Body of pancreas (tissue), 4 donors: ENCODE measurements around the gene LETMD1. TPM values are rescaled to one million over a fixed set of nuclear protein-coding genes. Genes with fewer than 3 reads are reported as not detected.

Source experiments
- ATAC-seq: fragments of 150-250 bp; one replicate; pipeline ENCODE4 v1.9.1; 2016
- DNase-seq, 4 donors: peaks; one replicate each; pipeline ENCODE4 v3.0.0-alpha.2; 2019
- H3K27ac ChIP-seq, 4 donors: fragments of 200-600 bp; sonication (generic); 1 replicate in 3 of 4; 2 replicates in 1 of 4; pipeline versions ENCODE4 v1.5.1 to v1.6.1; 2016 to 2019; ENCODE audit warnings: mild to moderate bottlenecking in 1 of 4, mixed read lengths in 1 of 4, moderate library complexity in 1 of 4
- H3K27me3 ChIP-seq, 2 donors: fragments of 200-600 bp; sonication (generic); one replicate each; pipeline ENCODE4 v1.6.0; 2016; ENCODE audit warnings: mild to moderate bottlenecking in 1 of 2
- H3K36me3 ChIP-seq, 2 donors: fragments of 200-600 bp; sonication (generic); replicated peaks in 1 of 2; 2 replicates each; pipeline ENCODE4 v1.5.1; 2016; ENCODE audit warnings: low read depth in 2 of 2; ENCODE audit not compliant: insufficient read depth in 1 of 2
- H3K4me1 ChIP-seq: fragments of 200-600 bp; sonication (generic); one replicate; pipeline ENCODE4 v1.6.0; 2016
- H3K4me3 ChIP-seq, 2 donors: fragments of 200-600 bp; sonication (generic); 1 replicate in 1 of 2; 2 replicates in 1 of 2; pipeline ENCODE4 v1.5.1; 2016 to 2019
- H3K9me3 ChIP-seq, 3 donors: fragments of 200-600 bp; sonication (generic); 1 replicate in 2 of 3; 2 replicates in 1 of 3; pipeline ENCODE4 v1.5.1; 2016
- CTCF ChIP-seq, 7 experiments: fragments of 450-650 bp in 4 of 7; fragments of 200-600 bp in 3 of 7; sonication (generic) in 3 of 7; IDR thresholded peaks; one replicate each; pipeline ENCODE4 v1.5.1; 2016 to 2019; ENCODE audit warnings: antibody characterized with exemption in 7 of 7
- POLR2A ChIP-seq, 3 donors: fragments of 450-650 bp; IDR thresholded peaks; one replicate each; pipeline ENCODE4 v1.6.1; 2016; ENCODE audit warnings: antibody characterized with exemption in 3 of 3, mild to moderate bottlenecking in 2 of 3
- WGBS, 2 donors: methylation state at CpG; one replicate each; pipeline ENCODE4 v1.1.5; 2017; 5-methylcytosine and 5-hydroxymethylcytosine counted together
- intact Hi-C: fragments of 100-400 bp; cut with DNase I; formaldehyde crosslinking; loops from one replicate; pipeline ENCODE4 v1.15.1; 2023
- total RNA-seq, 2 donors: library from RNA; depleted of rRNA; stranded (reverse); fragments of >200 nt; gene quantifications; one replicate each; pipeline ENCODE4 v1.1.0, GENCODE V29; 2016

LETMD1 gene
- total RNA-seq, 2 donors from 2014 or later: 57.4 to 71.6 TPM

- Histone ChIP-seq H3K27me3 (no peaks in the 10 kb centered on the region), H3K36me3 (no peaks in the 10 kb centered on the region), H3K4me3 (peak overlapping the region; percentile 30 to 37), H3K4me1 (peaks cover 54% of the 10 kb centered on the region), H3K27ac (peak overlapping the region; percentile 96 to 99 (median 96)), H3K9me3 (no peaks in the 10 kb centered on the region)
- intact Hi-C loops: no loop called here
- 3 to 4% methylated on average over 5 to 9 of the region's 9 CpGs for WGBS, 2 donors
- ATAC-seq (no peak), DNase-seq (no peak)
- TF ChIP-seq POLR2A (IDR thresholded peaks at IDR 0.05): no peak
Measured at GRCh38 chr12:51025338-51025835, 22.7 kb upstream of the LETMD1 start.

- peak; percentile 95 to 98 (median 98) for DNase-seq
- peak; percentile 91 for ATAC-seq
- intact Hi-C loops: no loop called here
- no peaks in the 10 kb centered on the region for H3K36me3 ChIP-seq
- TF ChIP-seq POLR2A (IDR thresholded peaks at IDR 0.05): peak; percentile 79 to 90 (median 87)
- peak in 1 of 7 experiments; percentile 37 for TF ChIP-seq CTCF (IDR thresholded peaks at IDR 0.05)
- peak within 1 kb of the TSS; percentile 96 to 99 (median 96) for H3K27ac ChIP-seq
- H3K4me3 ChIP-seq: peak within 1 kb of the TSS; percentile 30 to 37
- H3K4me1 ChIP-seq: peaks cover 54% of the 10 kb centered on the region
- no peaks in the 10 kb centered on the region for H3K9me3 ChIP-seq
- WGBS, 2 donors: 0% methylated on average over 61 of the region's 74 CpGs; no CpG with 5 or more reads in 1 of the 2 donors
- H3K27me3 ChIP-seq: no peaks in the 10 kb centered on the region
Measured at GRCh38 chr12:51025836-51026638, 22.1 kb upstream of the LETMD1 start, which contains the start of gene SLC11A2. SLC11A2 (minus strand) TSS chr12:51026384; CDS start chr12:51010728, 15,656 bp downstream.

GRCh38 chr12:51027342-51027835, 20.7 kb upstream of the LETMD1 start:
- Histone ChIP-seq H3K4me1 (peaks cover 41% of the 10 kb centered on the region), H3K27me3 (no peaks in the 10 kb centered on the region), H3K27ac (no peak overlapping the region), H3K36me3 (no peaks in the 10 kb centered on the region), H3K4me3 (no peak overlapping the region), H3K9me3 (no peaks in the 10 kb centered on the region)
- no peak for DNase-seq
- intact Hi-C loops: no loop called here
- 85 to 92% methylated on average over 15 of the region's 15 CpGs for WGBS, 2 donors
- no peak for TF ChIP-seq POLR2A (IDR thresholded peaks at IDR 0.05)
- no peak for TF ChIP-seq CTCF (IDR thresholded peaks at IDR 0.05)
- no peak for ATAC-seq

GRCh38 chr12:51028126-51028812, 19.9 kb upstream of the LETMD1 start:
- intact Hi-C loops: no loop called here
- no peak overlapping the region for H3K4me3 ChIP-seq
- no peaks in the 10 kb centered on the region for H3K9me3 ChIP-seq
- 8 to 12% methylated on average over 9 of the region's 9 CpGs for WGBS, 2 donors
- TF ChIP-seq POLR2A (IDR thresholded peaks at IDR 0.05) (no peak), CTCF (IDR thresholded peaks at IDR 0.05) (peak in 5 of 7 experiments; percentile 19 to 53 (median 34))
- DNase-seq (peak in 2 of 4 donors; percentile 29 to 55), ATAC-seq (no peak)
- peak overlapping the region in 1 of 4 donors; percentile 63 for H3K27ac ChIP-seq
- H3K27me3 ChIP-seq: no peaks in the 10 kb centered on the region
- peaks cover 32% of the 10 kb centered on the region for H3K4me1 ChIP-seq
- H3K36me3 ChIP-seq: no peaks in the 10 kb centered on the region

- Histone ChIP-seq H3K36me3 (no peaks in the 10 kb centered on the region), H3K9me3 (no peaks in the 10 kb centered on the region), H3K27me3 (no peaks in the 10 kb centered on the region), H3K4me1 (peaks cover 27% of the 10 kb centered on the region), H3K4me3 (no peak overlapping the region), H3K27ac (peak overlapping the region in 1 of 4 donors; percentile 63)
- ATAC-seq (no peak), DNase-seq (no peak)
- intact Hi-C loops: no loop called here
- no peak for TF ChIP-seq CTCF (IDR thresholded peaks at IDR 0.05)
- TF ChIP-seq POLR2A (IDR thresholded peaks at IDR 0.05): no peak
- WGBS, 2 donors: 46 to 47% methylated on average over 5 of the region's 5 CpGs
Measured at GRCh38 chr12:51028813-51029150, 19.3 kb upstream of the LETMD1 start.
